Thymus (tissue), 11 donors: Measurements from ENCODE around the gene CDK2AP2. TPM values are rescaled to one million over a fixed set of nuclear protein-coding genes. Genes with fewer than 3 reads are reported as not detected.

Source experiments
- DNase-seq, 9 donors: peaks; one replicate each; pipeline ENCODE4 v3.0.0-alpha.2; 2013; ENCODE audit warnings: low spot score in 9 of 9, low read depth in 6 of 9, missing footprints in 1 of 9
- H3K27ac ChIP-seq, 2 donors: one replicate each; pipeline ENCODE4 v1.5.1; 2013; ENCODE audit warnings: control low read depth in 1 of 2, low read depth in 1 of 2, low read length in 1 of 2, mild to moderate bottlenecking in 1 of 2, moderate library complexity in 1 of 2
- H3K27me3 ChIP-seq, 2 donors: one replicate each; pipeline ENCODE4 v1.5.1; 2013; ENCODE audit warnings: low read length in 1 of 2; ENCODE audit not compliant: control insufficient read depth in 2 of 2, insufficient read depth in 1 of 2
- H3K36me3 ChIP-seq, 2 donors: one replicate each; pipeline ENCODE4 v1.5.1; 2013; ENCODE audit warnings: low read length in 1 of 2, mild to moderate bottlenecking in 1 of 2, moderate library complexity in 1 of 2; ENCODE audit not compliant: control insufficient read depth in 2 of 2, insufficient read depth in 2 of 2
- H3K4me1 ChIP-seq, 2 donors: one replicate each; pipeline ENCODE4 v1.5.1; 2013; ENCODE audit warnings: low read length in 2 of 2; ENCODE audit not compliant: control insufficient read depth in 2 of 2, insufficient read depth in 2 of 2
- H3K4me3 ChIP-seq, 2 donors: one replicate each; pipeline ENCODE4 v1.5.1; 2013; ENCODE audit warnings: low read length in 2 of 2, control low read depth in 1 of 2, mild to moderate bottlenecking in 1 of 2
- H3K9me3 ChIP-seq, 2 donors: one replicate each; pipeline ENCODE4 v1.5.1; 2013; ENCODE audit warnings: low read length in 1 of 2, mild to moderate bottlenecking in 1 of 2; ENCODE audit not compliant: control insufficient read depth in 2 of 2, insufficient read depth in 1 of 2
- WGBS: extraction: QIAGEN DNeasy Blood & Tissue Kit; methylation state at CpG from one replicate; pipeline ENCODE4 v1.1.7; 2013; 5-methylcytosine and 5-hydroxymethylcytosine counted together
- polyA plus RNA-seq: library from polyadenylated mRNA; stranded (reverse); fragments of 200-250 nt; gene quantifications from one replicate; pipeline ENCODE4 v1.2.3, GENCODE V29; 2013
- total RNA-seq: library from RNA; stranded (reverse); fragments of 120-200 nt; gene quantifications from one replicate; pipeline ENCODE4 v1.2.4, GENCODE V29; 2013
- donor health status: healthy.

Gene CDK2AP2
- total and polyA plus RNA-seq, 2 donors: 31.4 to 51.2 TPM

GRCh38 chr11:67508486-67509121, 642 bp upstream of the CDK2AP2 start:
- WGBS: 1% methylated on average over 57 of the region's 57 CpGs
- peaks cover 35 to 41% of the 10 kb centered on the region in 2 donors for H3K4me1 ChIP-seq

GRCh38 chr11:67507242-67507863, 609 bp downstream of the CDK2AP2 start:
- Histone ChIP-seq H3K4me1 (peaks cover 41 to 46% of the 10 kb centered on the region in 2 donors), H3K27me3 (peaks cover 5 to 30% of the 10 kb centered on the region in 2 donors), H3K4me3 (peak overlapping the region; percentile 76 to 97), H3K27ac (peak overlapping the region; percentile 86 to 95), H3K9me3 (no peaks in the 10 kb centered on the region), H3K36me3 (peaks cover 8 to 17% of the 10 kb centered on the region in 2 donors)
- WGBS: 44% methylated on average over 33 of the region's 33 CpGs
- peak in 1 of 9 donors; percentile 58 for DNase-seq

More at GRCh38 chr11:67508486-67509121, 642 bp upstream of the CDK2AP2 start:
- peak overlapping the region; percentile 95 to 97 for H3K27ac ChIP-seq
- peaks cover 5 to 30% of the 10 kb centered on the region in 2 donors for H3K27me3 ChIP-seq
- H3K9me3 ChIP-seq: no peaks in the 10 kb centered on the region
- H3K4me3 ChIP-seq: peak overlapping the region; percentile 76 to 97
- peaks cover 3 to 14% of the 10 kb centered on the region in 2 donors for H3K36me3 ChIP-seq
- DNase-seq: peak; percentile 92 to 99 (median 96)

GRCh38 chr11:67506426-67507051, 1.4 kb downstream of the CDK2AP2 start:
- Histone ChIP-seq H3K4me3 (peak overlapping the region in 1 of 2 donors; percentile 90), H3K27ac (peak overlapping the region; percentile 88 to 95), H3K9me3 (no peaks in the 10 kb centered on the region), H3K4me1 (peaks cover 41 to 46% of the 10 kb centered on the region in 2 donors), H3K36me3 (peaks cover 16 to 25% of the 10 kb centered on the region in 2 donors), H3K27me3 (peaks cover 2 to 25% of the 10 kb centered on the region in 2 donors)
- WGBS: 98% methylated on average over 16 of the region's 16 CpGs
- DNase-seq: no peak

DNA sequence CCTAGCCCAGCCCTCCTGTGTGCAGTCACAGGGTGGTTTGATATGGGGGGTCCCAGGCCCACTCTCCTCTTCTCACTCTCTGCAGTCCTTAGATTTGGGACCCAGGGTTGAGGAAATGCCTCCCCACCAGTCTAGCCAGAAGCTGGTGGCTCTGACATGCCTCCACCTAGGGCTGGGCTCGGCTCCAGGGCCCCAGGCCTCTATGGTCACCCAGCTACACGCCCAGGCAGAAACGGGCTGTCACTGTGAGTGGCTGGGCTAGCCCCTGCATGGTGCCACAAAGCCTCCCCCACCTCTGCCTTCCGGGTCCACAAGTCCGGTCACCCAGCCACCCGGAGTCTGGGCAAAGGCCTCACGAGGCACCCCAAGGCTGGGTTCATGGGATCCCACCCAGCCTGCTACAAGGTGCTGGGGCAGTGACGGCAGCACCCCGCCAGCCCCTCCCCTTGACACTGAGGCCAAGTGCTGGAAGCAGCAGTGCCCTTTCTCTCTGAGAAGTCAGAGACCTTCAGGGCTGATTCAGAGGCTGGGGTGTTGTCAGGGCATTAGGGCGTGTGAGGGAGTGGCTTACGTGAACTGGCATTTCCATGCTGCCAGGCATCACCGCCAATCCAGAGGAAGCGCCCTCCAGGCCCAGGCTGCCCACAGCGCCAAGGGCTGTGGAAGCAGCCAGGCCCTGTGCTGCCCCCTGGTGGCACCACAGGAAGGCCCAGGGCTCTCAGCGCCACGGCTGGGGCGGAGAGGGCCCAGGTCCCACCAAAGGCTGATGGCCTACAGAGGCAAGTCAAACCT, 2.2 kb downstream of the CDK2AP2 start:
- WGBS: 35% methylated on average over 17 of the region's 17 CpGs
- H3K27ac ChIP-seq: peak overlapping the region; percentile 88 to 95
- H3K9me3 ChIP-seq: no peaks in the 10 kb centered on the region
- peak overlapping the region; percentile 90 to 92 for H3K4me3 ChIP-seq
- H3K27me3 ChIP-seq: peaks cover 0 to 21% of the 10 kb centered on the region in 2 donors
- peaks cover 41 to 46% of the 10 kb centered on the region in 2 donors for H3K4me1 ChIP-seq
- peaks cover 23 to 32% of the 10 kb centered on the region in 2 donors for H3K36me3 ChIP-seq
- peak in 8 of 9 donors; percentile 63 to 91 (median 81) for DNase-seq

- H3K27me3 ChIP-seq: peaks cover 0 to 21% of the 10 kb centered on the region in 2 donors
- under 1% methylated on average over 58 of the region's 58 CpGs for WGBS
- DNase-seq: peak in 5 of 9 donors; percentile 47 to 79 (median 60)
- H3K36me3 ChIP-seq: peaks cover 27 to 36% of the 10 kb centered on the region in 2 donors
- peak within 1 kb of the TSS; percentile 90 to 92 for H3K4me3 ChIP-seq
- peak within 1 kb of the TSS; percentile 88 to 95 for H3K27ac ChIP-seq
- H3K9me3 ChIP-seq: no peaks in the 10 kb centered on the region
- H3K4me1 ChIP-seq: peaks cover 41 to 46% of the 10 kb centered on the region in 2 donors
These were observed 2.9 kb downstream of the CDK2AP2 start, which contains the start of gene PITPNM1 for GRCh38 chr11:67504950-67505581. Gene PITPNM1, minus strand, starts transcription at chr11:67505363. Its CDS starts 1,183 bp downstream, at chr11:67504180.

DNA sequence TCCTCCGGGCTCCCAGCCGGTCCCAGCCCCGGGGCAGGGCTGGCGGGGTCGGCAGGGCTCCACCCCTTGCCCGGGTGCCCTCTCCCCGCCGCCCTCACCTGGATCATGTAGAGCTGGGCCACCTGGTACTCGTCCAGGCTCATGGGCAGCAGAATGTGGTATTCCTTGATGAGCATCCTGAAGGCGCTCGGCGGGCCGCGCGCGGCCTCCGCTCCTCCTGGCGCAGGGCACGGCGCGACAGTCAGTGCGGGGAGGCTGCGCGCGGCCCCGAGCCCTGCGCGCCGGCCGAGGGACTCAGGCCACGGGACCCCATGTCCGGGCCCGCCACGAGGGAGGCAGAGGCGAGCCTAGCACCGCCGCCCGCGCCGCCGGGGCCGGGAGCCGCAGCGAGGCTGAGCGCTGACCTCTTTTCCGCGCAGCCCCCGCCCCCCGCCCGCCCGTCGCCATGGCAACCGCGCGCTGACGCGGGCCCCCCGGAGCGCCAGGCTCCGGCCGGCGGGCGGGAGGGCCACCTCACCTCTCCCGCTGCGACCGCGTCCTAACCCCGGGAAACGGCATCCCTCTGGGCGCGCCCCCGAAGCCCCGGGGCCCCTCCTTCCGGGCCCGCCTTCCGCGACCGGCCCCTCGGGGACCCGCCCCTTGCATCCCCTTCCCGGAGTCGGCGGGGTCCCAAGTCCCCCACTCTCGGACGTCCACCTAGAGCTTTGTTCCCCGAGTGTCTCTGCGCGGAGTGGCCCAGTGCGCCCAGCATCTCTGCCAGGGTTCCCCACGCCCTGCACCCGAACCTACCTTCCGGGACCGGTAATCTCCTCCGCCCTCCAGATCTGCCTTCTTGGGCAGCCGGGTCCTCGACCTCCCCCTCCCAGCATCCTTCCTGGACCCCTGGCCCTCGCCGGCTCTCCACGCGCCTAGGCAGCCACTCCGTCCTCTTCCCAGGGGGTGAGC, 3.7 kb downstream of the CDK2AP2 start:
- Histone ChIP-seq H3K4me3 (peak overlapping the region; percentile 90 to 92), H3K27me3 (peaks cover 0 to 15% of the 10 kb centered on the region in 2 donors), H3K36me3 (peaks cover 35 to 38% of the 10 kb centered on the region in 2 donors), H3K9me3 (no peaks in the 10 kb centered on the region), H3K4me1 (peaks cover 41 to 46% of the 10 kb centered on the region in 2 donors), H3K27ac (peak overlapping the region; percentile 60 to 95)
- peak in 4 of 9 donors; percentile 13 to 42 (median 30) for DNase-seq
- WGBS: 5% methylated on average over 101 of the region's 101 CpGs

- Histone ChIP-seq H3K4me3 (peak overlapping the region; percentile 37 to 90), H3K9me3 (no peaks in the 10 kb centered on the region), H3K36me3 (peaks cover 42% of the 10 kb centered on the region in 2 donors), H3K4me1 (peaks cover 35 to 39% of the 10 kb centered on the region in 2 donors), H3K27ac (no peak overlapping the region), H3K27me3 (peaks cover 0 to 15% of the 10 kb centered on the region in 2 donors)
- 91% methylated on average over 19 of the region's 19 CpGs for WGBS
- DNase-seq: no peak
These were observed 4.6 kb downstream of the CDK2AP2 start for GRCh38 chr11:67503119-67504004.
